Neural progenitor cell (in vitro differentiated cells): ENCODE data around the gene ENO3. TPM values are rescaled to one million over a fixed set of nuclear protein-coding genes. Genes with fewer than 3 reads are reported as not detected.
"Not testable (repeated sequence)": the region's sequence is repeated elsewhere in the genome, so short reads cannot be mapped to it uniquely, and the experiment has no call there.

Source experiments
- DNase-seq: peaks from one replicate; pipeline ENCODE4 v3.0.0-alpha.2; 2016; ENCODE audit warnings: low spot score
- H2AFZ ChIP-seq: fragments of 200-600 bp; sonication (generic); replicated peaks from 2 replicates; pipeline ENCODE4 v1.6.1; 2016; ENCODE audit warnings: antibody characterized with exemption
- H3F3A ChIP-seq: fragments of 200-600 bp; sonication (generic); 2 replicates; pipeline ENCODE4 v1.6.1; 2016; ENCODE audit warnings: antibody characterized with exemption, low read depth
- H3K27ac ChIP-seq: fragments of 200-600 bp; sonication (generic); 2 replicates; pipeline ENCODE4 v1.5.1; 2016; ENCODE audit warnings: mild to moderate bottlenecking
- H3K27me3 ChIP-seq: fragments of 200-600 bp; sonication (generic); 2 replicates; pipeline ENCODE4 v1.6.1; 2016; ENCODE audit warnings: mild to moderate bottlenecking, moderate library complexity
- H3K36me3 ChIP-seq: fragments of 200-600 bp; sonication (generic); 2 replicates; pipeline ENCODE4 v1.5.1; 2016
- H3K4me1 ChIP-seq: fragments of 200-600 bp; sonication (generic); 2 replicates; pipeline ENCODE4 v1.6.1; 2016; ENCODE audit warnings: mixed run types
- H3K4me2 ChIP-seq: fragments of 200-600 bp; sonication (generic); 2 replicates; pipeline ENCODE4 v1.6.1; 2016
- H3K4me3 ChIP-seq: fragments of 200-600 bp; sonication (generic); 2 replicates; pipeline ENCODE4 v1.5.1; 2016
- H3K79me2 ChIP-seq: fragments of 200-600 bp; sonication (generic); 2 replicates; pipeline ENCODE4 v1.6.1; 2016; ENCODE audit warnings: low read depth
- H3K9ac ChIP-seq: fragments of 200-600 bp; sonication (generic); 2 replicates; pipeline ENCODE4 v1.6.1; 2016
- H3K9me3 ChIP-seq: fragments of 200-600 bp; sonication (generic); 2 replicates; pipeline ENCODE4 v1.5.1; 2016; ENCODE audit warnings: low read depth
- H4K20me1 ChIP-seq: fragments of 200-600 bp; sonication (generic); 2 replicates; pipeline ENCODE4 v1.6.1; 2016; ENCODE audit warnings: low read depth
- H3K27ac Mint-ChIP-seq: 3 replicates; pipeline ENCODE4 v1.8.0; 2021; ENCODE audit warnings: mixed read lengths
- H3K27me3 Mint-ChIP-seq: 2 replicates; pipeline ENCODE4 v1.8.0; 2022; ENCODE audit warnings: low read depth, mild to moderate bottlenecking, inconsistent platforms, moderate library complexity, mixed read lengths; ENCODE audit not compliant: insufficient read depth
- H3K36me3 Mint-ChIP-seq: 3 replicates; pipeline ENCODE4 v1.8.0; 2021; ENCODE audit warnings: mixed read lengths
- H3K4me1 Mint-ChIP-seq: 3 replicates; pipeline ENCODE4 v1.8.0; 2021; ENCODE audit warnings: mixed read lengths
- H3K4me3 Mint-ChIP-seq: 3 replicates; pipeline ENCODE4 v1.8.0; 2021; ENCODE audit warnings: mild to moderate bottlenecking, moderate library complexity, mixed read lengths
- H3K9me3 Mint-ChIP-seq: 3 replicates; pipeline ENCODE4 v1.8.0; 2020; ENCODE audit warnings: mixed read lengths
- CTCF ChIP-seq: fragments of 200-600 bp; sonication (generic); IDR thresholded peaks from 2 replicates; pipeline ENCODE4 v1.5.1; 2017; ENCODE audit warnings: antibody characterized with exemption, mild to moderate bottlenecking
- EZH2 ChIP-seq: fragments of 200-600 bp; sonication (generic); IDR thresholded peaks from 2 replicates; pipeline ENCODE4 v1.6.1; 2017; ENCODE audit warnings: antibody characterized with exemption, mild to moderate bottlenecking, moderate library complexity
- EZH2phosphoT487 ChIP-seq: fragments of 200-600 bp; sonication (generic); IDR thresholded peaks from 2 replicates; pipeline ENCODE4 v1.6.1; 2017; ENCODE audit warnings: antibody characterized with exemption
- total RNA-seq: library from RNA; depleted of rRNA; stranded (reverse); fragments of >200 nt; gene quantifications from 2 replicates; pipeline ENCODE4 v1.2.3, GENCODE V29; 2015; ENCODE audit warnings: low replicate concordance

ENO3 gene
- total RNA-seq, 1 donor from 2014 or later, result 20.8 TPM

DNA sequence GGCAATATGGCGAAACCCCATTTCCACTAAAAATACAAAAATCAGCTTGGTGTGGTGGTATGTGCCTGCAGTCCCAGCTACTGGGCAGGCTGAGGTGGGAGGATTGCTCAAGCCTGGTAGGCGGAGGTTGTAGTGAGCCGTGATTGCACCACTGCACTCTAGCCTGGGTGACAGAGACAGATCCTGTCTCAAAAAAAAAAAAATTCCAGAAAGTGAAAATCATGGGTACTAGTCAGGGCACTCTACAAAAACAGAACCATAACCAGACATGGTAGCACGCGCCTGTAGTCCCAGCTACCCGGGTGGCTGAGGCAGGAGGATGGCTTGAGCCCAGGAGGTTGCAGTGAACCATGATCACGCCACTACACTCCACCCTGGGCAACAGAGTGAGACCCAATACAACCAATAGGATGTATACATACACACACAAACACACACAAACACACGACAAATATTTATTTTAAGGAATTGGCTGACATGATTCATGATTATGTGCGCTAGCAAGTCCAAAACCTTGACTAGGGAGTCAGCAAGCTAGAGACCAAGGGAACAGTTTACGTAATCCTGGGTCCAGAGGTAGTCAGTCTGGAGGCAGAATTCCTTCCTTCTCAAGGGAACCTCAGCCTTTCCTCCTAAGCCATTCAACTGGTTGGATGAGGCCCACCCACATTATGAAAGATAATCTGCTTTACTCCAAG is 30.4 kb upstream of the ENO3 start:
- H3K27ac ChIP-seq, result no peak overlapping the region
- Mint-ChIP-seq H3K27me3 (peaks cover 3% of the 10 kb centered on the region), H3K4me1 (peaks cover 3% of the 10 kb centered on the region), H3K4me3 (no peak overlapping the region), H3K27ac (no peak overlapping the region), H3K36me3 (no peaks in the 10 kb centered on the region), H3K9me3 (no peaks in the 10 kb centered on the region)
- TF ChIP-seq CTCF, result no peak
- no peak for TF ChIP-seq EZH2
- TF ChIP-seq EZH2phosphoT487, result no peak
- no peak overlapping the region for H3K4me3 ChIP-seq
- H4K20me1 ChIP-seq, result no peaks in the 10 kb centered on the region
- no peaks in the 10 kb centered on the region for H3K27me3 ChIP-seq
- no peak overlapping the region for H3K4me2 ChIP-seq
- no peaks in the 10 kb centered on the region for H3K4me1 ChIP-seq
- no peak overlapping the region for H3K9ac ChIP-seq
- no peak overlapping the region for H2AFZ ChIP-seq
- no peaks in the 10 kb centered on the region for H3F3A ChIP-seq
- DNase-seq, result no peak
- no peaks in the 10 kb centered on the region for H3K36me3 ChIP-seq
- H3K79me2 ChIP-seq, result no peaks in the 10 kb centered on the region
- no peaks in the 10 kb centered on the region for H3K9me3 ChIP-seq

- Histone ChIP-seq H3F3A (no peaks in the 10 kb centered on the region), H3K27me3 (no peaks in the 10 kb centered on the region), H2AFZ (no peak overlapping the region), H4K20me1 (no peaks in the 10 kb centered on the region), H3K4me2 (no peak overlapping the region), H3K9ac (no peak overlapping the region), H3K4me1 (no peaks in the 10 kb centered on the region), H3K27ac (no peak overlapping the region), H3K9me3 (no peaks in the 10 kb centered on the region), H3K79me2 (no peaks in the 10 kb centered on the region), H3K4me3 (no peak overlapping the region), H3K36me3 (no peaks in the 10 kb centered on the region)
- peaks cover 3% of the 10 kb centered on the region for H3K4me1 Mint-ChIP-seq
- H3K36me3 Mint-ChIP-seq, result no peaks in the 10 kb centered on the region
- no peak overlapping the region for H3K27ac Mint-ChIP-seq
- no peak for DNase-seq
- no peaks in the 10 kb centered on the region for H3K9me3 Mint-ChIP-seq
- H3K27me3 Mint-ChIP-seq, result peaks cover 3% of the 10 kb centered on the region
- TF ChIP-seq EZH2phosphoT487 (no peak), EZH2 (no peak), CTCF (no peak)
- H3K4me3 Mint-ChIP-seq, result no peak overlapping the region
Observed at GRCh38 chr17:4921320-4921719, 29.6 kb upstream of the ENO3 start.

DNA sequence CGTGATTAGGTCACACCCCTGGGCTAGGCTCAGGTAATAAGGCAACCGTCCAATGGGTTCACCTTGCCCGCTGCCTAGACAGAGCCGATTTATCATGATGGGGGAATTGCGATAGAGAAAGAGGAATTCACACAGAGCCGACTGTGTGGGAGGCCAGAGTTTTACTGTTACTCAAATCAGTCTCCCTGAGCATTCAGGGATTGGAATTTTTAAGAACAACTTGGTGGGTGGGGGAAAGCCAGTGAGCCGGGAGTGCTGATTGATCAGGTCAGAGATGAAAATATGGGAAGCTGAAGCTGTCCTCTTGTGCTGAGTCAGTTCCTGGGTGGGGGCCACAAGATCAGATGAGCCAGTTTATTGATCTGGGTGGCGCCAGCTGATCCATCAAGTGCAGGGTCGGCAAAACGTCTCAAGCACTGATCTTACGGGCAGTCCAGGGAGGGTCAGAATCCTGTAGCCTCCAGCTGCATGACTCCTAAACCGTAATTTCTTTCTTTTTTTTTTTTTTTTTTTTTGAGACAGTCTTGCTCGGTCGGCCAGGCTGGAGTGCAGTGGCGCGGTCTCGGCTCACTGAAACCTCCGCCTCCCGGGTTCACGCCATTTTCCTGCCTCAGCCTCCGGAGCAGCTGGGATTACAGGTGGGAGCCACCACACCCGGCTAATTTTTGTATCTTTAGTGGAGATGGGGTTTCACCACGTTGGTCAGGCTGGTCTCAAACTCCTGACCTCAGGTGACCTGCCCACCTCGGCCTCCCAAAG is 24.2 kb upstream of the ENO3 start:
- not testable (repeated sequence) for H3K27me3 ChIP-seq, H3K4me1 ChIP-seq, H2AFZ ChIP-seq, H3K4me2 ChIP-seq, H3K9ac ChIP-seq, H4K20me1 ChIP-seq, H3K9me3 ChIP-seq, DNase-seq, H3F3A ChIP-seq, H3K27ac ChIP-seq, H3K4me3 ChIP-seq, H3K4me1 Mint-ChIP-seq, H3K79me2 ChIP-seq, H3K27me3 Mint-ChIP-seq, H3K9me3 Mint-ChIP-seq, H3K36me3 ChIP-seq, H3K4me3 Mint-ChIP-seq
- peak overlapping the region; percentile 17 for H3K27ac Mint-ChIP-seq
- peaks cover 13% of the 10 kb centered on the region for H3K36me3 Mint-ChIP-seq

DNA sequence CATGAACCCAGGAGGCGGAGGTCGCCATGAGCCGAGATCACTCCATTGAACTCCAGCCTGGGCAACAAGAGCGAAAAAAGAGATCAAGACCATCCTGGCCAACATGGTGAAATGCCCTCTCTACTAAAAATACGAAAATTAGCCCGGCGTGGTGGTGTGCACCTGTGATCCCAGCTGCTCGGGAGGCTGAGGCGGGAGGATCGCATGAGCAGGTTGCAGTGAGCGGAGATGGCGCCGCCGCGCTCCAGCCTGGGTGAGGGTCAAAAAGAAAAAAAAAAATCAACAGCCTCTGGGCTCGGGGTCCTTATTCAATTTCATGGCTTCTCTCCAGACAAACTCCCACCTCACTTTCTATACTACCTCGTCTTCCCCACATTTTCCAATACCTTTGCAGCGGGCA is 22.0 kb upstream of the ENO3 start:
- no peaks in the 10 kb centered on the region for H3K27me3 ChIP-seq
- H3K9ac ChIP-seq, result no peak overlapping the region
- no peaks in the 10 kb centered on the region for H3K79me2 ChIP-seq
- no peaks in the 10 kb centered on the region for H4K20me1 ChIP-seq
- Mint-ChIP-seq H3K27ac (no peak overlapping the region), H3K4me3 (no peak overlapping the region), H3K27me3 (peaks cover 6% of the 10 kb centered on the region), H3K4me1 (peaks cover 2% of the 10 kb centered on the region), H3K36me3 (peaks cover 18% of the 10 kb centered on the region), H3K9me3 (no peaks in the 10 kb centered on the region)
- no peak overlapping the region for H3K4me3 ChIP-seq
- no peak overlapping the region for H3K4me2 ChIP-seq
- H3K4me1 ChIP-seq, result no peaks in the 10 kb centered on the region
- peaks cover 3% of the 10 kb centered on the region for H3F3A ChIP-seq
- H3K27ac ChIP-seq, result no peak overlapping the region
- H3K36me3 ChIP-seq, result no peaks in the 10 kb centered on the region
- no peak for DNase-seq
- no peak overlapping the region for H2AFZ ChIP-seq
- H3K9me3 ChIP-seq, result no peaks in the 10 kb centered on the region
- TF ChIP-seq EZH2phosphoT487 (no peak), CTCF (no peak), EZH2 (no peak)
